ENCODE measurements around the gene GALNT2.

Gene GALNT2

GRCh38 chr1:230237009-230237370, 170.0 kb downstream of the GALNT2 start:
- DNase-seq (ENCODE audit: low spot score) = no peak

GRCh38 chr1:230237805-230238204, 170.8 kb downstream of the GALNT2 start:
- DNase-seq (ENCODE audit: low spot score) = no peak

GRCh38 chr1:230240446-230241086, 173.5 kb downstream of the GALNT2 start:
- DNase-seq (ENCODE audit: low spot score) = no peak

- no peak for DNase-seq (ENCODE audit: low spot score)
These were observed 175.3 kb downstream of the GALNT2 start for GRCh38 chr1:230242326-230242725.

- no peak for DNase-seq (ENCODE audit: low spot score)
These were observed 176.1 kb downstream of the GALNT2 start for GRCh38 chr1:230243146-230243545.

GRCh38 chr1:230243583-230244353, 176.7 kb downstream of the GALNT2 start:
- no peak for DNase-seq (ENCODE audit: low spot score)

GRCh38 chr1:230246551-230246950, 179.5 kb downstream of the GALNT2 start:
- DNase-seq (ENCODE audit: low spot score) = no peak

- DNase-seq (ENCODE audit: low spot score) = no peak
These were observed 181.2 kb downstream of the GALNT2 start for GRCh38 chr1:230248016-230248888.

GRCh38 chr1:230248889-230249270, 181.8 kb downstream of the GALNT2 start:
- DNase-seq (ENCODE audit: low spot score) = no peak

- no peak for DNase-seq (ENCODE audit: low spot score)
These were observed 182.8 kb downstream of the GALNT2 start for GRCh38 chr1:230249695-230250480.

GRCh38 chr1:230250666-230251065, 183.6 kb downstream of the GALNT2 start:
- no peak for DNase-seq (ENCODE audit: low spot score)

- DNase-seq (ENCODE audit: low spot score) = no peak
These were observed 184.7 kb downstream of the GALNT2 start for GRCh38 chr1:230251644-230252191.

- DNase-seq (ENCODE audit: low spot score) = no peak
These were observed 186.1 kb downstream of the GALNT2 start for GRCh38 chr1:230253150-230253549.

GRCh38 chr1:230254265-230254664, 187.2 kb downstream of the GALNT2 start:
- DNase-seq (ENCODE audit: low spot score) = no peak

- DNase-seq (ENCODE audit: low spot score) = no peak
These were observed 188.1 kb downstream of the GALNT2 start for GRCh38 chr1:230255116-230255515.

GRCh38 chr1:230255991-230256390, 189.0 kb downstream of the GALNT2 start:
- no peak for DNase-seq (ENCODE audit: low spot score)

GRCh38 chr1:230256896-230257295, 189.9 kb downstream of the GALNT2 start:
- no peak for DNase-seq (ENCODE audit: low spot score)

GRCh38 chr1:230259621-230260020, 192.6 kb downstream of the GALNT2 start:
- DNase-seq (ENCODE audit: low spot score) = no peak

- DNase-seq (ENCODE audit: low spot score) = no peak
These were observed 193.8 kb downstream of the GALNT2 start for GRCh38 chr1:230260831-230261230.

- DNase-seq (ENCODE audit: low spot score) = no peak
These were observed 195.1 kb downstream of the GALNT2 start for GRCh38 chr1:230261928-230262650.
